AG10803 (cell line): ENCODE data around the gene JHY.

ENCODE experiments used
- DNase-seq: peaks from one replicate; pipeline ENCODE4 v3.0.0; 2010; ENCODE audit warnings: low read depth
- H3K4me3 ChIP-seq: 2 replicates; pipeline ENCODE4 v1.5.1; 2011; ENCODE audit warnings: mild to moderate bottlenecking, low read length, control low read depth
- CTCF ChIP-seq: conservative IDR thresholded peaks from 2 replicates; pipeline ENCODE4 v1.5.1; 2011; ENCODE audit warnings: mild to moderate bottlenecking, low read length, control low read depth, inconsistent platforms

The JHY gene

DNA sequence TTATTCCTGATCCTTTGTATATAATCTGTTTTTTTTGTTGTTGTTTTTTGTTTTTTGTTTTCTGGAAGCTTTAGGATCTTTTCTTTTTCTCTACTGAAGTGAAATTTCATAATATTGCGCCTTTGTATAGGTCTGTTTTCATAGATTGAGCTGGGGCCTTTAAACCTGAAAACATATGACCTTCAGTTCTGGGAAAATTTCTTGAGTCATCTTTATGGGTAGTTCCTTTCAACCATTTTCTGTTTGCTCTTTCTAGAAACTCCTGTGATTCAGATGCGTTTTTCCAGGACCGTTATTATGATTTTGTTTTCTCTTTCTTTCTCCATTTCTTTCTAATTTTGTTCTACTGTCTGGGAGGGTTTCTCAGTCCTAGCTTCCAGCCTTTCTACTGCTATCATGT lies 55.4 kb downstream of the JHY start:
- DNase-seq, result no peak
- no peak overlapping the region for H3K4me3 ChIP-seq
- TF ChIP-seq CTCF, result no peak

- H3K4me3 ChIP-seq, result no peak overlapping the region
- TF ChIP-seq CTCF, result no peak
- no peak for DNase-seq
Observed at GRCh38 chr11:122938557-122938956, 56.0 kb downstream of the JHY start.

DNA sequence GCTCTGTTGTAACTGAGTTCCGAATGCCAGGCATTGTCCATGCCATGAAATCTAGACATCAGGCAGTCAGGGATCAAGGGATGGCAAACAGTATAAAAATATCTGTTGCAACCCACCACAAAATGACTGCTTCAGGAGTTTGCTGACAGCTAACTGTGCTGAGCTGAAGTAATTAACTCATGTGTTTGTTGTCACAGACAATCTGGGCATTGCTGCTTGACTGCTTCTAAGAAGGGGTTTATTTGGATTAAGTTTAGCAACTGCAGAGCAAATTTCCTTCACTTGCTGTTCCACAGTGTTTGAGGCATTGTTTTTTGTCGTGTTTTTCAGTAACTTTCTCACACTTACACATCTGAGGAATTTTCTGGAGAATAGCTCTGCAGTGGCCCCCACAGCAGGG lies 68.7 kb downstream of the JHY start:
- H3K4me3 ChIP-seq, result no peak overlapping the region
- no peak for DNase-seq
- TF ChIP-seq CTCF, result no peak

GRCh38 chr11:122954455-122954854 lies 71.9 kb downstream of the JHY start:
- no peak for TF ChIP-seq CTCF
- DNase-seq, result no peak

DNA sequence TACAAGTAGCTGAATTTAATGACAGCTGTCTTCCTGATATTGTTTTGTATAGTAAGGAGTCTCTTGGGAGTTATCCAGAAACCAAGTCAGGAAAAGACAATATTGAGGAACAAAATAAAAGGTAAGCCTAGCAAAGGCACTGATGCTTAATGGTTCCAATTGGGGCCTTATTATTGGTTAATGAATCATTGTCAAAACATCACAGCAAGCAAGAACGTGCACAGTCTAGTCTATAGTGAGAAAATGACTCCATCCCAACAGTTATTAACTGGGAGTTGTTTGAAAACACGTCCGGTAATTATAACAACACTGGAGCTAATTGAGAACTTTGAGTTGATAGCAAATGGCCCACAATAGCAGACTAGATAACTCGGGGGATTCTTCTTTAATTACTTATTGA lies 81.4 kb downstream of the JHY start:
- no peak for DNase-seq
- TF ChIP-seq CTCF, result no peak

More at GRCh38 chr11:122954455-122954854, 71.9 kb downstream of the JHY start:
- H3K4me3 ChIP-seq, result no peak overlapping the region

DNA sequence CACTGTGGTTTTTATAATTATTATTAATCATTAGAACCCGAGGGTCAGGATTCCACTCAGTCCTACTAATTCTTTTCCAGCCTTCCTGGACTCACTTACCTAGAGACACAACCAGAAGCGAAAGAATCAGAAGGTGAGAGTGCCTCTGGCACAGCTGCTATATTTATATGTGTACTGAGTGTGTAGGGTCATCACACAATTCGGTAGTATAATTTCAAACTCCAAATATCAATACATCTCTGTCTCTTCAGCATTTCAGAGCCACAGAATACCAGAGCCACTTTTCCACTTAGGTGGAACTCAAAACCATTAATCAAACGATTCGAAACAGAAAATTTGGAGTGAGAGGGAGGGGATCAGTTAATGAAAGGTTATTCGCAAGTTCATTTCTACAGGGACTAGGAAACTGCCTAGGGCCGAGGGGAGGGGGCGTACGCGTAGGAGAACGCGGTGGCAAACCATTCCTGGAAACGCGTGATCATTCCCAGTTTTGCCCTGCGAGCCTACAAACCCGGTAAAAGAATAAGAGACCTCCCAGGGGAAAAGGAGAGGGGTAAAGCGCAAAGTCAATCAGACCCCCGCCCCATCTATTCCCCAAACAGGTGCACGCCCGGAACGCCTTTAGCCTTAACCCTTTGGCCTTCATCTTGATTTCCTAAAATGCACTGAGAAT lies 93.6 kb downstream of the JHY start:
- no peak for TF ChIP-seq CTCF
- H3K4me3 ChIP-seq, result no peak overlapping the region
- no peak for DNase-seq

More for the DNA sequence above, 81.4 kb downstream of the JHY start:
- H3K4me3 ChIP-seq, result no peak overlapping the region

- no peak for TF ChIP-seq CTCF
- H3K4me3 ChIP-seq, result no peak overlapping the region
- DNase-seq, result no peak
Observed at GRCh38 chr11:122976734-122977469, 94.3 kb downstream of the JHY start.
